Body of pancreas (tissue), 4 donors: ENCODE data around the gene LTA.

Experiments used
- CTCF ChIP-seq, 7 experiments: fragments of 450-650 bp in 4 of 7; fragments of 200-600 bp in 3 of 7; sonication (generic) in 3 of 7; IDR thresholded peaks; one replicate each; pipeline ENCODE4 v1.5.1; 2016 to 2019; ENCODE audit warnings: antibody characterized with exemption in 7 of 7
- POLR2A ChIP-seq, 3 donors: fragments of 450-650 bp; IDR thresholded peaks; one replicate each; pipeline ENCODE4 v1.6.1; 2016; ENCODE audit warnings: antibody characterized with exemption in 3 of 3, mild to moderate bottlenecking in 2 of 3

- TF ChIP-seq CTCF (IDR thresholded peaks at IDR 0.05) (no peak), POLR2A (IDR thresholded peaks at IDR 0.05) (no peak)
Observed at GRCh38 chr6:31535538-31536324, 36.4 kb upstream of the LTA start.
